Fibroblast of villous mesenchyme (primary cell): ENCODE results near the gene GID4. TPM values are rescaled to one million over a fixed set of nuclear protein-coding genes. Genes with fewer than 3 reads are reported as not detected.

Source experiments
- DNase-seq: peaks from one replicate; pipeline ENCODE4 v3.0.0-alpha.2; 2010; ENCODE audit warnings: low read depth
- H3K4me3 ChIP-seq: 2 replicates; pipeline ENCODE4 v1.5.1; 2011; ENCODE audit warnings: low read depth, mild to moderate bottlenecking, low read length
- CTCF ChIP-seq: IDR thresholded peaks from 2 replicates; pipeline ENCODE4 v1.5.1; 2012; ENCODE audit warnings: low read depth, mild to moderate bottlenecking, low read length; ENCODE audit not compliant: insufficient read depth
- total RNA-seq: library from RNA; depleted of rRNA; stranded (reverse); fragments of >200 nt; gene quantifications from 2 replicates; pipeline ENCODE4 v1.2.3, GENCODE V29; 2012

Gene GID4
- total RNA-seq, 1 donor = 7.8 TPM

GRCh38 chr17:18106211-18106610 is 67.0 kb downstream of the GID4 start:
- H3K4me3 ChIP-seq = no peak overlapping the region
- no peak for DNase-seq
- no peak for TF ChIP-seq CTCF

- no peak overlapping the region for H3K4me3 ChIP-seq
- TF ChIP-seq CTCF = no peak
- DNase-seq = no peak
Observed at GRCh38 chr17:18107061-18107790, 68.0 kb downstream of the GID4 start.

GRCh38 chr17:18107971-18108370 is 68.8 kb downstream of the GID4 start:
- TF ChIP-seq CTCF = no peak
- no peak overlapping the region for H3K4me3 ChIP-seq
- DNase-seq = no peak

GRCh38 chr17:18108401-18109312 is 69.4 kb downstream of the GID4 start, which contains the start of gene MYO15A:
MYO15A (plus strand) TSS chr17:18108756; CDS start chr17:18118801, 10,045 bp downstream.
- H3K4me3 ChIP-seq = no peak within 1 kb of the TSS
- no peak for DNase-seq
- TF ChIP-seq CTCF = no peak

- no peak for DNase-seq
- no peak for TF ChIP-seq CTCF
- H3K4me3 ChIP-seq = no peak overlapping the region
Observed at GRCh38 chr17:18109935-18110485, 70.8 kb downstream of the GID4 start.

- no peak for DNase-seq
- TF ChIP-seq CTCF = no peak
- H3K4me3 ChIP-seq = no peak overlapping the region
Observed at GRCh38 chr17:18110636-18111145, 71.5 kb downstream of the GID4 start.
